ENCODE results near the gene MAPK1IP1L.
"Not testable (repeated sequence)": the region's sequence is repeated elsewhere in the genome, so short reads cannot be mapped to it uniquely, and the experiment has no call there.

The MAPK1IP1L gene

DNA sequence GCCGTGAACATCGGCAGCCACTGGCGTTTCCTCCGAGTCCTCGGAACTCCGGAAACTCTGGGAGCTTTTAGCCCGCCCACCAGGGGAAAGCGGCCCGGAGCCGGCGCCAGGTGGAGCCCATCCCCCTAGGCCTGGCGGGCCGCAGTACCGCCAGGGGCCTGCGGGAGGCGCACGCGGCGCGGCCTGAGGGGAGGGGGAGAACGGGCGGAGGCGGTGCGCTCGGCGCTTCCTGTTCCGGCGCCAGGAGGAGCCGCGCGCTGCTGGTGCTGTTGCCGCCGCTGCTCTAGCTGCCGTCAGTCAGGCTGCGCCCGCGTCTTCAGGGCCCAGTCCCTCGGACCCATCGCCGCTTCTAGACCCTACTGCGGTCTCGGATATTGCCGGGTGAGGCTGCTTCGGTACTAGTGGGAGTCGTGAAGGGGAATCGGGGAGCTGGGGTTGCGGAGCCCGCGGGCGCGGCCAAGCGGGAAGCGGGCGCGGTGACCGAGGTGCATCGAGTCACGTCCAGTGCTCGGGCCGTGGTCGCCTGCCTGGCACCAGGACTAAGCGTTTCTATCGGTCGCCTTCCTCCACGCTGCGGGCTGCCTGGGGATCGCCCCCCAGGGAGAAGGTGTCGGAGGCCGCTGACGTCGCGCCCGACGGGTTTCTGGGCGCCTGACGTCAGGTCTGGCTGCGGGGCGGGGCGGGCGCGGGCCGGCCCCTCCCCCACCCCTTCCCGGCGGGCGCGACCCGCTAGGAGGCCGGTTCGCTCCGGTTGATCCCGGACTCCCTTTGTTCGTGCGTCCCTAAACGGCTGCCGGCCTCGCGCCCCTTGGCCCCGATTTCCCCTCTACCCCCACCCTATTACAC, at the start of gene MAPK1IP1L:
Gene MAPK1IP1L, plus strand, starts transcription at position 225 of the 846 bp plus-strand sequence. CDS start 10,037 bp downstream, outside the sequence.
- no peak for FAIRE-seq

DNA sequence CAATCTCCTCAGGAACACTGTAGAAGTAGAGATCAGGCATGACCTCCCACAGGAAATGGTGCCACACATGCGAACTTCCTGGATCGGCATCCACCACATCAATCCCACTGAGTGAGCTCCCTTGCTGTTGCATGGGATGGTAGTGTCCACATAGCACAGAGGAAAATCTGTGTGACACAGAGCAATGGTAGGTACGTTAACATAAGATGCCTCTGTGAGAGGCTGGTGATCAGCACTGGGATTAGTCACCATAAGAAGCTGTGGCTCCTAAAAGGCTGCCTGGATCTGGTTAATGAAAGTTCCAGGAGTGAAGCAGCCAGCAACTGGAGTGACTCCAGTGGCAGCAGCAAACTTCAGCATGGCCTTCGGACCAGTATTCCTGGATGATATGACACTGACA, 46.4 kb upstream of the MAPK1IP1L start:
- no peak for FAIRE-seq

DNA sequence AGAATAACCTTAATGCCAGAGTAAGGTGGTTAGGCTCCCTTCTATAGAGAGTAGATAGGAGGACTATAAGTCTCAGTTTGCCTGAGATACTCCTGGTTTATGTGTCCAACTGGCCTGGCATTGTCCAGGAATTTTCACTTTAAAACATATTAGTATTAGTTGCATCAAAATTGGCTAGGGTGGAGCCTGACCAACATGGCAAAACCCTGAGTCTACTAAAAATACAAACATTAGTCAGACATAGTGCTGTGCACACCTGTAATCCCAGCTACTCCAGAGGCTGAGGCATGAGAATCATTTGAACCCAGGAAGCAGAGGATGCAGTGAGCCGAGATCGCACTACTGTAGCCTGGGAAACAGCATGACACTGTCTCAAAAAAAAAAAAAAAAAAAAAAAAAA, 36.4 kb upstream of the MAPK1IP1L start:
- FAIRE-seq, result no peak

DNA sequence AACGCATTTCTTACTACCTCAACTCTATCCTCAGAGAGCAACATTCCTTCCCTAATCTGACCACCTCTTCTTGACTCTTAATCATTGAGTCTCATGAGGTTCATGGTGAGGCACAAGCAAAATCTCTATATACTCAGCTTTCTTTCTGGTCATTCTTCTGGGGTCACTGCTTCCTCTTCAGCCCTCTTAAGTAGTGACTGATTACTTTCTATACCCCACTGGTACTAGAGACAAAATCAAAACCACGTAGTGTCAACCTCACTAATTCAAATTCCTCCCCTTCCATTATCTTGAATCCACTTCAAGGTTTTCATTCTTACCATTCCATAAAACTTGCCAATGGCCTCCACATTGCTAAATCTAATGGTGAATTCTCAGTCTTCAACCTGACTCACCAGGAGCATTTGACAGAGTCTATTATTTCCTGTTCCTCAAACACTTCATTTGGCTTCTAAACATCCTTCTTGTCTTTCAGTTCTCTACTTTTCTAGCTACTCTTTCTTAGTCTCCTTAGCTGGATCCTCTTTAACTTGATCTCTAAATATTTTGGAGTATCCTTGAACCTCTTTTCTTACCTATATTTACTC, 31.4 kb upstream of the MAPK1IP1L start:
- FAIRE-seq, result no peak

DNA sequence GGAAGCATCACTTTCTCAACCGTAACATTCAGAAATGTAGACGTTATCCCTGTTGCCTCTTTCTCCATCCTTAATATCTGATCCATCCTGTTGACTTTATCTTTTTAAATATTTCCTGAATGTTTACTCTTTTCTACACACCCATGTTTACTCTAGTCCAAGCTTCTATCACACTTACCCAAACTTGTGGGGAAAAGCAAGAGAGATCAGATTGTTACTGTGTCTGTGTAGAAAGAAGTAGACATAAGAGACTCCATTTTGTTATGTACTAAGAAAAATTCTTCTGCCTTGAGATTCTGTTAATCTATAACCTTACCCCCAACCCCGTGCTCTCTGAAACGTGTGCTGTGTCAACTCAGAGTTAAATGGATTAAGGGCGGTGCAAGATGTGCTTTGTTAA, 27.1 kb upstream of the MAPK1IP1L start:
- FAIRE-seq, result not testable (repeated sequence)

DNA sequence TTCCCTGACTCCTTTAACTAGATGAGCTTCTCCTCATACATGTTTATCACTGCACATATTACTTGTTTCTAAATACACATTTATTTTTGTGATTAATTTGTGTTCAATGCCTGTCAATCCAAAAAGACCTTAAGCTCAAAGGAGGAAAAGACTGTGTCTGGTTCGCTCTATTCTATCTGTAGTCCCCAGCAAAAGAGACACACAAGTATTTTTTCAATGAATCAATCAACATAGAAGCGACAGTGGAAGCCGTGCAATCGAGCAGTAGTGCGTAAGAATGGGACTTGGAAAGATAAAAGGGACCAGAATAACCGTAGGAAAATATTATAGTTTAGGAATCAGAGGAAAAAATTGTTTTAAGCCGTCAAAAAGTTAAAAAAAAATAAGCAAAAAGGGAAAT, 25.5 kb upstream of the MAPK1IP1L start:
- no peak for FAIRE-seq

DNA sequence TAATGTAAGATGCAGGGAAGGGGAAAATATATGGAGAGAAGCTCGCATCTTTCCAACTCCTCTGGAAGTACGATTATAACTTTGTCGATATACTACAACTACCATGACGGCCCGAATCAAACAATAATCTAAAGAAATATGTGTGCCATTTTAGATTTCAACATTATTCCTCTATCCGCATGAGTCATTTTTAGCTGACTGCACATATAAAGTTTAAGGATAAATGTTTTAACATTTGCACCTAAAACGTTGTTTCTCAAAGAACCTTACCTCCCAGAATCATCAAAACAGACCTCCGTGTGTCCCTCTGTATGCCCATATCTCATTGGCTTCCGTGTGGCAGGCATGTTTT, 25.0 kb upstream of the MAPK1IP1L start:
- no peak for FAIRE-seq

DNA sequence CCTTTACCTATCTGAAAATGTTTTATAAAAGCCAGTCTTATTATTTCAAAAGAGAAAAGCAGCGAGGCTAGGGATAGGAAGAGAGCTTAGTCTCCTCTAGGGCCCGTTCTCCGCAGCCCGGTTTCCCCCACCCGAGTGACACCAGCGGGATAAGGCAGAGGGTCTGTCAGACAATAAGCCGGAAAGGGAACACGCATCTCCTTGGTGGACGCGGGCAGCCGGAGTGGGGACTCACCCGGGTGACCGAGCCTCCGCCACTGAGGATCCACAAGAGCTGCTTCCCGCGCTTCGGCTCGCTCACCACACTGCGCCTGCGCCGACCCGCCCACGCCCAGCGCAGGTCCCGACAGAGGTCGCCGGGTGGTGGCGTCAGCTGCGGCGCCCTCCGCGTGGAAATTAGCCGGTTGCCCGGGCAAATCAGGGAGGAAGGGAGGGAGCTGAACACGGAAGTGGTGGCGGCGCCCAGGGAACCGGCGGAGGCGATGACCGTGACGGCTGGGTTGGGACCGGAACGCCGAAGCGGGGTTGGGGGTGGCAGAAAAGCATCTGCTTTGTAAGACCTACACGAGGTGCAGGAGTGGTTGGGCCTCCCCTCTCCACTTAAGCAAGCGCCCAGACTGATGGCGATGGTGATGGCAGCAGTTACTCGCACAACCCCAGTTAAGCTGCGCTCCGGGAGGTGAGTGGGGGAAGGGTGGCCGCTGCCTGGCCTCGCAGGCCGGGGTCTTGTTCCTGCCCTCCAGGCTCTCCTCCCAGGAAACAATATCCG, 24.5 kb upstream of the MAPK1IP1L start, which contains the start of the genes SOCS4 and WDHD1:
Gene SOCS4, plus strand, starts transcription at position 444 of the 769 bp plus-strand sequence. CDS start 15,806 bp downstream, outside the sequence.
Gene WDHD1, minus strand, starts transcription at position 307 of the 769 bp plus-strand sequence. CDS start 312 bp downstream, outside the sequence.
- FAIRE-seq, result peak; percentile 84

DNA sequence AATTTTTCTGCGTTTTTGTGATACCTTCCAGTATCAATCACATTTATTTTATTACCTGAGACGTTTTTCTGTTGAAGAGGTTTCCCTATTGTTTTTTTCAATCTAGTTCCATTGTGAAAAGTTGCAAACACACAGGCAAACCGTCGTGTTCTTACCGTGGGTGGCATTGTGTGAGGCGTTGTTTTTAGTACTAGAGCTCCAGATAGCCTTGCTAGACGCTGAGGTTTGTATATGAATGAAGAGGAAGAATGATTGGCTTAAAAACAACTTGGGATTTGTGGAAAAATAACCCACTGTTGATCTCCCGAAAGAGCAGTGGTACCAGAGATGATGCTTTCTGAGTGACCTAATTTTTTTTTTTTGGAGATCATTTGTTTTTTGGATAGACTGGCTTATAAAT, 23.4 kb upstream of the MAPK1IP1L start:
- peak; percentile 41 for FAIRE-seq

DNA sequence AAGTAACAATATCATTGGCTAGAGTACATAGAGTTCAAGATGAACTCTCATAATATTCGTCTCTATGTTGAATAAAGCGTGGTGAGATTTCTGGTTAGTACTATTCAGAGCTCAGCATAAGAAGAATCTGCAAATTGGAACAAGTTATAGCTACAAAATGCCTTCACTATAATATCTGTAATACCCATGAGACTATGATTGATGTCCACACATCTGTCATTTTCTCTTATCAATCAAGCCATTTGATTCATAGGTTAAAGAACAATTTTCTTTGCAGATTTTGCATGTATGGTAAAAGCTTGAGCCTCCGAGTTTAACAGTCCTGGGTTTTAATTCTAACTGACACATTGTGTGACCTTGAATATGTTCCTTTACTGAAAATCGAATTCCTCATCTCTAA, 23.0 kb upstream of the MAPK1IP1L start:
- FAIRE-seq, result no peak

DNA sequence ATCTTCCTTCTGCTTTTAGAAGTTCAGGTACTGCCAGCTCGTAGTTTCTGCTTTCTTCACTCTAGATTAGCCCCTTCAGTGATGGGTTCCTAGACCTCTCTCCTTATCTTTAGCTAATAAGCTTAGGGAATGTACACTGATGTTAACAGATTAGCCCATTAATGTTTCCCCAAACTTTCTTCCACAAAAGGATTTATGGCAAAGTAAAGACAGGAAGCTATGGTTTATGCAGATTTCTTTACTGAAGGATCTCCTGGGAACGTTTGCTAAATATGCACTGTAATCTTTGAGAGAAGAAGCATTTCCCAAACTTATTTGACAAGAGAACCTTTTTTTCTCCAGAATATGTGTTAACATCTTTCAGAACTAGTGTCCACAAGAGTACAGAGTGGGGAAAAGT, 20.3 kb upstream of the MAPK1IP1L start:
- no peak for FAIRE-seq

DNA sequence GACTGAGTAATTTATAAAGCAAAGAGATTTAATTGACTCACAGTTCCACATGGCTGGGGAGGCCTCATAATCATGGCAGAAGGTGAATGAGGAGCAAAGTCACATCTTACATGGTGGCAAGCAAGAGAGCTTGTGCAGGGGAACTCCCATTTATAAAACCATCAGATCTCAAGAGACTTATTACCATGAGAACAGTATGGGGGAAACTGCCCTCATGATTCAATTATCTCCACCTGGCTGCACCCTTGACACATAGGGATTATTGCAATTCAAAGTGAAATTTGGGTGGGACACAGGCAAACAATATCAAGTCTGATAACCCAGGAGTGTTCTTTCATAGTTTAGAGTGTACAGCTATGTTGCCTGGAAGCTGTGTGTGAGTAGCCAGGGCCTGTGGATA, 13.5 kb upstream of the MAPK1IP1L start:
- not testable (repeated sequence) for FAIRE-seq

DNA sequence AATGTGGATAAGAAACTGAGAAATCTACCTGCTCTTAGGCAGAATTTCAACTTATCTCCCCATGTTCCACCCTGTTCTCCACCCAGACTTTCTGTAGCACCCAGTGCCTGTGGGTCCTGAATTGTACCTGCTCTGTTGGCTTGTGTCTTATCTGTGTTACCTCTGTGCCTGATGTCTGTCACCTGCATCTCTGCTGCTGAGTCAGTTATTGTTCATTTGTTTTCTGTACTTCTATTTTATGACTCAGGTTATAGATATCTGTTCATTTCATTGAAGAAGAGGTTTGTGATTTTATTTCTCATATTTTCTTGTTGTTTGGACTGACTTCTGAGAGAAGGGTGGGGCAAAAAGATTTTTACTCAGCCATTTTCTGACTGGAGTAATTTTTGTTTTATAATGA, 12.7 kb upstream of the MAPK1IP1L start:
- no peak for FAIRE-seq

DNA sequence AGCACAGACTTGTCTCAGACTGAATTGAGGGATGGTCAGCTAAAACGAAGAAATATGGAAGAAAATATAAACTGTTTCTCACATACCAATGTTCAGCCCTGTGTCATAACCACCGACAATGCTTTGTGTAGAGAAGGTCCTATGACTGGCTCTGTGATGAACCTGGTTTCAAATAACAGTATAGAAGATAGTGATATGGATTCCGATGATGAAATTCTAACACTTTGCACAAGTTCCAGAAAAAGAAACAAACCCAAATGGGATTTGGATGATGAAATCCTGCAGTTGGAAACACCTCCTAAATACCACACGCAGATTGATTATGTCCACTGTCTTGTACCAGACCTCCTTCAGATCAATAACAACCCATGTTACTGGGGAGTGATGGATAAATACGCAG, 7.9 kb upstream of the MAPK1IP1L start:
- FAIRE-seq, result no peak

DNA sequence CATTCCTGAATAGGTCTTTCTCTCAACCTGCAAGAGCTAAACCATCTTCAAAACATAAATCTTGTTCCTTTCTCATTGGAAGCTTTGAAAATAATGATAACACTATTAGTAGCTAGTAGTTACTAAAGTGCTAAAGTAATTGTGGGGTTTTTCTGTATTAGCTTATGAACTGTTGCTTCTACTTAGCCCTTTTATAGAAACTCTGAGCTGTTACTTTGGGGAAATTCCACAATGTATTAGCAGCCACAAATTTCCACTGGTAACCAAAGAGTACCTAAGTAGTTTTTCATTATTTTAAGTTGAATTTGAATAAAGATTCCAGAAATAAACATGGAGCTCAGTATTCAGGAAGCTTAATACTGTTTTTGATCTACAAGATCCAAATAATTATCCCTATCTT, 6.4 kb upstream of the MAPK1IP1L start:
- peak; percentile 41 for FAIRE-seq

DNA sequence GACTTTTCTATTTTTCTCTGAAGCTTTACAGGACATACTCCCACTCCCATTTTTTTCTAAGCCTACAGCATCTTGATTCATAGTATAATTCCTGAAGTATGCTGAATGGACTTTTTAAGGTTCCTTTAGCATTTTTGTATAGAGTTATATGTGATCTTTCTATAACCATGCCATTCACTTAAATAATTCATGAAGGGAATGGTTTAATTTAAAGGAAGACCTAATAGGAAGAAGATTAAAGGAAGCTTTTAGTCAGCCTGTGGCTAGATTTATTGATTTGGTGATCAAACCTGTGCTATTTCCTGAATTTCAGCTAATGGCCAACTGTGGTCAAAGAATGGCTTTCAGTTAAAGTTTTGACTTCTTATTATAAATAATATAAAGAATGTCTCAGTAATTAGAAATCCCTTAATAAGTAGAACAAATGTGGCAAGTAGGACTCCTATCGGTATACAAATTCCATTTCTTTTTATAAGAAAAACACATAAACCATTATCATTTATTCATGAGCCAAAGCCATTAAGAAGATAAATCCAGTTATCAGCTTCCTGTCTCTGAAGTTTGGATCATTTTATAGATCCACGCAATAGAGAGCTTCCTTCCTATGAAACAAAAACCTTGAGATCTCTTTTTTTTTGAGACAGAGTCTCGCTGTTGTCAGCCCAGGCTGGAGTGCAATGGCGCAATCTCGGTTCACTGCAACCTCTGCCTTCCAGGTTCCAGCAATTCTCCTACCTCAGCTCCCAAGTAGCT, 4.0 kb upstream of the MAPK1IP1L start:
- no peak for FAIRE-seq

DNA sequence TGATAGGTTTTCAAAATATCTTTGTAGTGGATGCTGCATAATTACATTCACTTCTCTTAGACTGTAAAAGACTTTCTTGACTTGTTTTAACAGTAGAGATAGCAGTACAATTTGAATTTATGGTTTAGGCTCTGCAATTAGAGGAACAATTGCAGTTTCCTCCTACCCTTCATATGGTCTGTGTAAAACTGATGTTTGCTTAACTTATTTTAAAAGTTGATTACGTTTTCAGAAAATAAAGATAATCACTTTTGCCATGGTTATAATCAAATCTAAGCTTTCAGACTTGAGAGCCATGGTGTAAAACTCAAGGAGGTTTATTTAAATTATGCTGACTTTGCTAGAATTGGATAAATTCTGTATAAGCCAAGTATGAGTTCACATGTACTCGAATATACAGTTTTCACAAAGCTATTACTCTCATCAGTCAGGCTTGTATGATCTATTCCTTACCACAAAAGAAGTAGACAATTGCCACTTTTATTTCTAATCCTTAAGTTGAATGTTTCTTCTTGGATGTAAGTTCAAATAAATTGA, 2.5 kb upstream of the MAPK1IP1L start:
- FAIRE-seq, result peak; percentile 33

DNA sequence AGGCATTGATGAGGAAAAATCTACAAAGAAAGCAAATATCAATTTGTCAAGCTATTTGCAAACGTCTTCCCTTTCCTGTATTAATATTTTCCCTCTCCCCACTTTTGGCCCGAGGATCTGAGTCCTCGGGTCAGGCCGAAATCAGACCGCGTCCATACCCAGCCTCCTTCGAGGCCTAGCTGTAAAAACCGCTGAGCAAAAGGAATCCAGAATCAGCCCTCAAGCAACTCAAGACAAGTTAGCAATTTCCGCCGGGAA, 353 bp upstream of the MAPK1IP1L start:
- peak; percentile 88 for FAIRE-seq

DNA sequence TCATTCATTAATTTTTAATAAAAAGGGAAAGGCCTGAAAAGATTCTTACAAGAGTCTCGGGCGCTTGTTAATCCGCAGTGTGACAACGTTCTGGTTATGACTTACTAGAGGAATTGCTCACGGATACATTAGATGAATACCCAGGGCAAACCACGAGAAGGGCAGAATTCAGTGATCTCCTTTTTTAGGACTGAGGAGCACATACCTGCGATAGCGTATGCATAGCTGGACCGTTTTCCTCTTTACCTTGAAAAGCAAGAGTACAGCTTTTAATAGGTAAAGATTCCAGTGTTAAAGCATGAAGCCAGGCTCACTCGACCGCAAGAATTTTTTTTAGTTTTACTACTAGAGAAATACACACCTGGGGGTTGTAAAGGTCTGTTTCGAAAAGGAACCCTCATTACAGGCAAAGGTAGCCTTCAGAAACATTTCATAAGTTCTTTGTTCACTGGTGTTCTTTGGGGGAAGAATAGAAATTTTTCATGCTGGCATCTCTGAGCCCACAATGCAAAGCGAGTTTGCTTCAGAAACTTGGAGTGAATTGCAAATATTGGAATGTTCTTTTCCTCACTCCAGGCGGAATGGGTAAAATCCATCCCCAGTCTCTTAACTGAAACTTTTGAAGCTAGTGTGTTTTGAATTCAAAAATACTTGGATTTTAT, 953 bp downstream of the MAPK1IP1L start:
- no peak for FAIRE-seq

DNA sequence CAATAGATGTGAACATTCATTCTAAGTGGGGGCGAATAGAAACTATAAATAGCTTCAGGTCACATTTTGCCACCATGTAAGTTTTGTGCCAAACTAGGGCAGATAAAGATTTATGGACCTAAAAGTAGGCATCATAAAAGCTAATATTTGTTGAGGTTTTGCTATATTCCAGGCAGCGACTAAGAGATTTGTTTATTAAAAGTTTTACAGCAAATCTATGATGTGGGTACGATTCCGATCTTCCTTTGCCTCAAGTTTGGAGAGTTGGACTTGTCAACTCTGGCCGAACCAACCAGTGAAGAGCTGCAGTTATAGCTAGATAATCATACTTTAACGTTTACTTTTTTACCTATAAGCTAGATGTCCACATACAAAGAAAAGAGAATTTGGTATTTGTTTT, 1.6 kb downstream of the MAPK1IP1L start:
- FAIRE-seq, result no peak

DNA sequence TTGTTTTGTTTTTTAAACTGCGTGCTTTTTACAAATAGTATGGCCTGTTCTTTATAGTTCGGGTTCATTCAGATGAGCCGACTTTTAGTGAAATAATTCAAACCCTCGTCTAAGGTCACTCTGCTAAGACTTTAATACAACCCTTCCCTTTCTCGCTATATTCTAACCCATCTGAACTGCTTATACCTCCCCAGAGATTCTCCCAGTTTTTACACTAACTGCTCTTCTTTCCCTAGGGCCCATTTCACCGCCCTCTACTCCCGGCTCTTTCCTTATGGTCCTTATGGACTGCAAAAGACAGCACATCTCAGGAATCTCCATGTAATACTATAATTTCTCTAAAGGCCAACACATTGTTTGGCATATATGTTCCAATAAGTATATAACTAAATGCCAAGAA, 2.1 kb downstream of the MAPK1IP1L start:
- no peak for FAIRE-seq

DNA sequence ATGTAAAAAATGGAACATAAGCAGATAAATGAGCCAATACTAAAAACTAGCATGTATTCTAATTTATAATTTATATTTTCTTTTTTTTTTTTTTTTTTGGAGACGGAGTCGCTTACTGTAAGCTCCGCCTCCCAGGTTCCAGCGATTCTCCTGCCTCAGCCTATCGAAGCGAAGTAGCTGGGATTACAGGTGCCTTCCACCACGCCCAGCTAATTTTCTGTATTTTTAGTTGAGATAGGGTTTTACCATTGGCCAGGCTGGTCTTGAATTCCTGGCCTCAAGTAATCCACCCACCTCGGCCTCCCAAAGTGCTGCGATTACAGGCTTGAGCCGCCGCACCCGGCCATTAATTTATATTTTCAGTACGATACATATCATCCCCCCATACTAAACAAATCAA, 2.7 kb downstream of the MAPK1IP1L start:
- FAIRE-seq, result no peak

Measured in G401.6 (cell line).